ENCODE measurements around the gene FNDC3B.

DNA sequence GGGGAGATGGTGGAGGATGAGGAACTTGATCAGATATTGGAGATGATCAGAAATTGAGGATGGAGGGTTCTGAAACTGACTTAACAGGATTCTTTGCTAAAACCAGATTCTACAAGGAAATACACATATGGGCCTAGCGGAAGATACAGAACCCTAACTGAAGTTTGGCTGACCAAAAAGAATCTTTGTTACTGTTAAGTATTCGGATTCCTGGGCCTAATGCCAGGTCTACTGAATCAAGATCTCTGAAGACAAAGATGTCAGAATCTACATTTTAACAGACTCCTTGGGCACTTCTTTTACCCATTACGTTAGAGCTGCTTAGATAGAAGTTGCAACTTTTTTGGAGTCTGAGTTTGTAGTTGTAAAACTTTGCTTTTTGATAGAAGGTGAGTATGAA is 137.7 kb downstream of the FNDC3B start:
- TF ChIP-seq, protein P1, sequence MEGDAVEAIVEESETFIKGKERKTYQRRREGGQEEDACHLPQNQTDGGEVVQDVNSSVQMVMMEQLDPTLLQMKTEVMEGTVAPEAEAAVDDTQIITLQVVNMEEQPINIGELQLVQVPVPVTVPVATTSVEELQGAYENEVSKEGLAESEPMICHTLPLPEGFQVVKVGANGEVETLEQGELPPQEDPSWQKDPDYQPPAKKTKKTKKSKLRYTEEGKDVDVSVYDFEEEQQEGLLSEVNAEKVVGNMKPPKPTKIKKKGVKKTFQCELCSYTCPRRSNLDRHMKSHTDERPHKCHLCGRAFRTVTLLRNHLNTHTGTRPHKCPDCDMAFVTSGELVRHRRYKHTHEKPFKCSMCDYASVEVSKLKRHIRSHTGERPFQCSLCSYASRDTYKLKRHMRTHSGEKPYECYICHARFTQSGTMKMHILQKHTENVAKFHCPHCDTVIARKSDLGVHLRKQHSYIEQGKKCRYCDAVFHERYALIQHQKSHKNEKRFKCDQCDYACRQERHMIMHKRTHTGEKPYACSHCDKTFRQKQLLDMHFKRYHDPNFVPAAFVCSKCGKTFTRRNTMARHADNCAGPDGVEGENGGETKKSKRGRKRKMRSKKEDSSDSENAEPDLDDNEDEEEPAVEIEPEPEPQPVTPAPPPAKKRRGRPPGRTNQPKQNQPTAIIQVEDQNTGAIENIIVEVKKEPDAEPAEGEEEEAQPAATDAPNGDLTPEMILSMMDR (IDR thresholded peaks at IDR 0.05), result no peak
- no peak for TF ChIP-seq POLR2AphosphoS5 (IDR thresholded peaks at IDR 0.05; ENCODE audit: insufficient read depth in 1 of 2, low read depth in 1 of 2)

Measured in vagina (tissue), 2 donors.